Tongue (tissue), 2 donors: ENCODE data around the gene GTF2A1L. TPM values are rescaled to one million over a fixed set of nuclear protein-coding genes. Genes with fewer than 3 reads are reported as not detected.
"Not testable (repeated sequence)": the region's sequence is repeated elsewhere in the genome, so short reads cannot be mapped to it uniquely, and the experiment has no call there.

Experiments
- DNase-seq: peaks from one replicate; pipeline ENCODE4 v3.0.0-alpha.2; 2015
- total RNA-seq: library from RNA; depleted of rRNA; stranded (reverse); fragments of >200 nt; gene quantifications from one replicate; pipeline ENCODE4 v1.2.3, GENCODE V29; 2014

GTF2A1L gene, protein sequence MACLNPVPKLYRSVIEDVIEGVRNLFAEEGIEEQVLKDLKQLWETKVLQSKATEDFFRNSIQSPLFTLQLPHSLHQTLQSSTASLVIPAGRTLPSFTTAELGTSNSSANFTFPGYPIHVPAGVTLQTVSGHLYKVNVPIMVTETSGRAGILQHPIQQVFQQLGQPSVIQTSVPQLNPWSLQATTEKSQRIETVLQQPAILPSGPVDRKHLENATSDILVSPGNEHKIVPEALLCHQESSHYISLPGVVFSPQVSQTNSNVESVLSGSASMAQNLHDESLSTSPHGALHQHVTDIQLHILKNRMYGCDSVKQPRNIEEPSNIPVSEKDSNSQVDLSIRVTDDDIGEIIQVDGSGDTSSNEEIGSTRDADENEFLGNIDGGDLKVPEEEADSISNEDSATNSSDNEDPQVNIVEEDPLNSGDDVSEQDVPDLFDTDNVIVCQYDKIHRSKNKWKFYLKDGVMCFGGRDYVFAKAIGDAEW
- 5.0 TPM for total RNA-seq

- no peak for DNase-seq
Observed at GRCh38 chr2:48617618-48618017, at the start of gene GTF2A1L. Gene GTF2A1L (plus strand): TSS chr2:48617856. CDS start chr2:48617875, 19 bp downstream.

GRCh38 chr2:48568547-48568946 is 49.1 kb upstream of the GTF2A1L start:
- no peak for DNase-seq

- no peak for DNase-seq
Observed at GRCh38 chr2:48569433-48569832, 48.2 kb upstream of the GTF2A1L start.

DNA sequence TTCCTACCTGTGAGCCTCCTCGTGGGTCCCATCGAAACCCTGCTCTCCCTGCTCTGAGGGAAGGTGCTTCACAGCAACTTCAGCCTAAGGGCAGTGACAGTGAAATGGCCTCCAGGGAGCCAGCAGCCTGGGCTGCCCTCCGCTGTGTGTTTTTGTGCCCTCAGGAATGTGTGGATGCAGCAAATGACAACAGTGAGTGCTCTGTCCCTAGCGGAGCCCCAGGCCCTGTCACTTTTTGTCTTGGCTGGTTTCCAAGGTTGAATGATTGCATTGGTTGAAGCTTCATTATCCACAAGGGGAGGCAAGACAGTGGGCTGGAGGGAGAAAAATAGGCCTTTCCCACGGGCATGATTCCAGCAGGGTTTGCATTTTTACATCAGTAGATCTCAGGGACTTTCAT is 44.8 kb upstream of the GTF2A1L start:
- peak; percentile 48 for DNase-seq

DNA sequence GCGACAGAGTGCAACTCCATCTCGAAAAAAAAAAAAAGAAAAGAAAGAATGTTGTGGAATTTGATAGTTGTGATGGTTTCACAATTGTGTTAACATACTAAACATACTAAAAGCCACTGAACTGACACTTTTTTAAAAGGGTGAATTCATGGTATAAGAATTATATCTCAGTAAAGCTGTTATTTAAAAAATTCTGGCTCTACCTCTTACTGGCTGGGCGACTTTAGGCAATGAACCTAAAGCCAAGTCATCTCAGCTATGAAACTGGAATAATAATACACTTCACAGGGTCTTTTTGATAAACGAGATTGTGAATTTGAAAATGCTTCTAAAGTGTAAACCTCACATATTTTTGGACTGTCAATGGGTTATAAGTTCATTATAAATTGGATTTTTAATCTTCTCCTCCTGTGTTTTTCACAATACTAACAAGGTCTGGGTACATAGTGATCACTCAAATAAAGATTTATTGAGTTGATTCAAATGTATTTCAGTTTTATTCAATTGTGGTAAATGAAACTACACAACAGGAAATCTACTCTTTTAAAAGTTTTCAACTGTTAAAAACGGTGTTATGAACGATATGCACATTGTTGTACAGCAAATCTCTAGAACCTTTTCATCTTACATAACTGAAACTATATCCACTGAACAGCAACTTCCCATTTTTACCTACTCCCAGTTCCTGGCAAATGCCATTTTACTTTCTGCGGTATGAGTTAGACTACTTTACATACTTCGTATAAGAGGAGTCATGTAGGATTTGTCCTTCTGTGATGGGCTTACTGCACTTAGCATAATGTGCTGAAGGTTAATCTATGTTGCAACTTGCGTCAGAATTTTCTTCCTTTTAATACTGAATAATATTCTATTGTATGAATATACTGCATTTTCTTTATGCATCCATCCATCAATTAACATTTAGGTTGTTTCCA is 43.0 kb upstream of the GTF2A1L start:
- DNase-seq: no peak

GRCh38 chr2:48578313-48578712 is 39.3 kb upstream of the GTF2A1L start:
- DNase-seq: no peak

DNA sequence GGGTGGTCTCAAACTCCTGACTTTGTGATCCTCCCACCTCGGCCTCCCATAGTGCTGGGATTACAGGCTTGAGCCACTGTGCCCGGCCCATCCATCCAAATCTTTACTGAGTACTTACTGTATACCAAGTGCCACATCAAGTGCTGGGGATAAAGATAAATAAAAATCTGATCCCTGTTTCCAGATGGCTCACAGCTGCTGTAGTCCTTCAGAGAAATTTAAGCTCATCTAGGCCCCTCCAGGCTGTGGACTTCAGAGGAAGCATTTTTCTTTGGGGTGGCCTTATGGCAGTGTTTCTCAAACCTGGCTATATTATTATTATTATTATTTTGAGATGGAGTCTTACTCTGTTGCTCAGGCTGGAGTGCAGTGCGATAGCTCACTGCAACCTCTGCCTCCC is 33.7 kb upstream of the GTF2A1L start:
- DNase-seq: peak; percentile 56

DNA sequence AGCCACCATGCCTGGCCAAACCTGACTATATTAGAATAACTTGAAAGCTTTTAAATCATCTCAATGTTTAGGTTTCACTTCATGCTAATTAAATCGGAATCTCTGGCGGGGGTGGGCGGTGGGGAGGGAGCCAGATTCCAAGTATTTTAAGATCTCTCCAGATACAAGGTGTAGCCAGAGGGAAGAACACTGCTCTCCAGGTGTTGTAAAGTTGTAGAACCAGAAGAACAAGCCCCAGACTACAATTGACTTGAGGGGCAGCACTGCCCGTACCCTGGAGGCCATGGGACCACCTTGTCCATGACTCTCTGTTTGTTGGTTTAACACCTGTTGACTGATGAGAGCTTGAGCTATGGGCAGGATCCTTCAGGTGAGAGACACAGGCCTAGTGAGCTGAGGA is 33.1 kb upstream of the GTF2A1L start:
- DNase-seq: no peak

- peak; percentile 13 for DNase-seq
Observed at GRCh38 chr2:48586433-48586832, 31.2 kb upstream of the GTF2A1L start.

DNA sequence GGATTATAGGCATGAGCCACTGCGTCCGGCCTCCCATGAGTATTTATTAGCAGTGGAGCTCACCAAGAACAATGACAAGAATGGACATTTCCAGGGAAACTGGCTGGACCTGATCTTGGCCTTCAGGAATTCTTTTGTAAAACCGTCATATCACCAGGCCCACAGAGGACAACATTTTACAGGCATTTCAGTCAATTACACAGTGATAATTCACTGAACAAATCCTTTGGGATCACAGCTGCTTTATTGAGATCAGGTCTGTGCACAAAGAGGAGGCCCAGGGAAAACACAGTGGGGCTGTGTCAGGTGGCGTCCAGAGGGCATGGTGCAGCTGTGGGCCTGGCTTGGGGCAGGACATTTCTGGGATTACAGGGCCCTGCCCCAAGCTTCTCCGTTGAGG is 30.1 kb upstream of the GTF2A1L start:
- peak; percentile 55 for DNase-seq

GRCh38 chr2:48587961-48588360 is 29.7 kb upstream of the GTF2A1L start:
- no peak for DNase-seq

DNA sequence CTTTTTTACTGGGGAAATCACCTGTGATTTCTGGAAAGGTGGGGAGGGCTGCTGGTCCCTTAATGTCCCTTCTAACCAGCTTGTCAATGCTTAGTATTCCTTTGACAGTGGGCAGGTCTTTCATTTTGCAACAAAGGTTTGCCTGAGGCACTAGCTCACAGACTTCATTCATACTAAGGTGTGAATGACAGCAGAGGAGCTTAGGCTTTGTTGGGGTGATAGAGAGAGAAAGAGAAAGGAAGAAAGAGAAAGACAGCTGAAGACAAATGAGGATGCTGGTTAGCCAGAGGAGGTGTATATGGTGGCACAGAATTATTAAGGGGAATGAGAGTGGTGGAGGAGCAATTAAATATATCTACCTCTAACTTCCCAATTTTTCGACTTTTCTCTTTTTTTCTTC is 28.9 kb upstream of the GTF2A1L start:
- no peak for DNase-seq

- peak; percentile 70 for DNase-seq
Observed at GRCh38 chr2:48589170-48589767, 28.4 kb upstream of the GTF2A1L start.

GRCh38 chr2:48590017-48590416 is 27.6 kb upstream of the GTF2A1L start:
- no peak for DNase-seq

DNA sequence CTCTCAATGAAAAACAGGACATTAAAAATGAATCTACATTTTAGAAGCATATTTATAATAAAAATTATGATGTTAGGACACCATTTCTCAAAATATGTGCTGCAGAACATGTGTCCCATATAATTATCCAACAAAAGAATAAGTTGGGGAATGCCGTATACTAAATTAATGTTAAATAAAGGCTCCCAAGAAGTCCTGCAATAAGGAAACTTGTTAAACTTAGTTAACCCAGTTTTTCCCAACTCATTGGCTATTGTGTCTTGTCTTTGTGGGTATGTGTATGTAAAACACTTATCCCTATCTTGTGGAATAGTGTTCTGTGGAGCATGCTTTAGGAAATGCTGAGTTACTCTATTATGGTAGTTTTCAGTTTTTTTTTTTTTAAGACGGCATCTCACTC is 25.6 kb upstream of the GTF2A1L start:
- no peak for DNase-seq

GRCh38 chr2:48596751-48597150 is 20.9 kb upstream of the GTF2A1L start:
- not testable (repeated sequence) for DNase-seq

DNA sequence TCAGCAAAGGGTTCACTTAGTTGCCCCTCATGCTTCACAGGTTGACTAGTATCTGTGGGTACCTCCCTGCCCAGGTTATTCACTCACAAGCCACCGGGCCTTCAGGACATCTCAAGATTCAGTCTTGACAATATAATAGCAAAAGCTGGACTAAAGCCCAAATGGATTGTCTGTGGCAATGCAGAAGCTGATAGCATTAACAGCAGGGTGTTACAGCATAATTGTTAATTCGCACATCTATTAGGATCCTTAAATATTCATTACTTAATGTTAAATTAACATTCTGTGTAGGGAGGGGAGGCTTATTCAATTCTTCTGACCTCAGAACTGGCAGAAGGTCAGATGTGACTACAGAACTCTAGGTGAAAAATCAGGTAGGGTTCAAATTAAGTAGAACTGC is 20.2 kb upstream of the GTF2A1L start:
- DNase-seq: no peak

DNA sequence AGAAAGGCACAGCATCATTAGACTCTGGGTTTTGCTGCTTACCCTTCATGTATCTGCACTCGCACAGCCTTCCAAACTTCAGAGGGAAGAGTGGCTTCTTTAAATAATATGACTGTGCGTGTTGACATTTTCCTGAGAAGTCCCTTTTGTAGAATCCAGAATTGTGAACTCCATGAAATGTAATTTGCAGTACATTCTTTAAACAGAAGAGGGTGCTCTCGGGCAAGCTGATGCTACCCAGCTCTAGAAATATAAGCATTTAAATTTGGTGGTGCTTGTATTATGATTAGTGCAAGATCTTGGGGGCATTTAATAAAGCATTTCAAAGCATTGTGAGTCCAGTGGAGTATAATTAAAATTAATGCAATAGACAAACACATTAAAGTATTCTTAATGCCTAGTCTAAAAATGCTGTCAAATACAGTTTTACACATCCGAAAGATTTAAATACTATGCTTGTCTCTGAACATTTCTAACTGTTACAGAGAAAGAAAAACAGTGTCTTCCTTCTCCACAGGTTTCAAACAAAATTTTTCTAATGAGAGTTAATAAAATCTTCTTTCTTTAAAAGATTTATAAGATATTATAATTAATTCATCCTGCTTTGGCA is 17.3 kb upstream of the GTF2A1L start:
- peak; percentile 80 for DNase-seq

GRCh38 chr2:48600917-48601316 is 16.7 kb upstream of the GTF2A1L start:
- DNase-seq: no peak

DNA sequence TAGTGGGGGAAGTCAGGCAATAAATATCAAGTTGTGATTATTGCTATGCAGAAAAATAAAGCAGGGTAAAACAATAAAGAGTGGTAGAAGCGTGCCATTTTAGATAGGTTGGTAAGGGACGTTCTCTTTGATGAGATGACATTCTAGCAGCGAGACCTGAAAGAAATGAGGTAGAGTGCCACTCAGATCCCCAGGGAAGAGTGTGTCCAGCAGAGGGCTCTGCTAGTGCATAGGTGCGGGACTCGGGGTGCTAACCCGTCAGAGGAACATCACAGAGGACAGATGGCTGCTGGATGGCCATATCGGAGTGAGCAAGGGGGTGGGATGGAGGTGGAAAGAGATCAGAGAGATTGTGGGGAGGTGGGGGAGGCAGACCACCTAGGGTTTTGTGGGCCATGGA is 16.3 kb upstream of the GTF2A1L start:
- no peak for DNase-seq

DNA sequence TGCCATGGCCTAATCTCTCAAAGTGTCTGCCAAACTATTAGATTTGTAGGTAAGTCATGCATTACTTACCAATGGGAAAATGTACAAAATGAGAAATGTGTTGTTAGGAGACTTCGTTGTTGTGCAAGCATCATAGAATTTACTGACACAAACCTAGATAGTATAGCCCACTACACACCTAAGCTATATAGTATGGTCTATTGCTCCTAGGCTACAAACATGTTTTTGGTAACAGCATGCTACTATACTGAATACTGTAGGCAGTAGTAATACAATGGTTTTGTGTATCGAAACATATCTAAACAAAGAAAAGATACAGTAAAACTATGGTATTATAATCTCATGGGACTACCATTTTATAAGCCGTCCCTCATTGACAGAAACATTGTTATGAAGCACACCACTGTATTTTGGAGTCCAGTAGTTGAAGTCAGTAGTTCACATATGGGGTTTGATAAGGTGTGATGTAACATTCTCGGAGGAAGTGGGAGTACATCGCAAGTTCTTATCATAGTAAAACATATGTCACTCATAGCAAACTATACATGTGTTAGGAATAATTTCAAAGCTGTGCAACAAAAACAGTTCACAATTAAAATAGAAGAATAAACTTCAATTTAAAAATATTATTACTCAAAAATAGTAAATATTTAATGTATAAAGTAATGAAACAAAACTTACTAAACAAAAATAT is 12.0 kb upstream of the GTF2A1L start:
- no peak for DNase-seq
